ENCODE data around the gene ALPL.

GRCh38 chr1:21506804-21507203 is 2.4 kb upstream of the ALPL start:
- no peak for TF ChIP-seq CTCF (conservative IDR thresholded peaks at IDR 0.05)
- no peak for TF ChIP-seq EZH2 (IDR thresholded peaks at IDR 0.05; ENCODE audit: low read depth)
